NCI-H774 (cell line): ENCODE data around the gene ACTR1A.
A peak's percentile ranks its signal among the peaks of the same experiment; 100 is the strongest.

Experiments used
- DNase-seq: peaks from one replicate; lab custom pipeline; 2025; lab: John Stamatoyannopoulos, UW

The ACTR1A gene

GRCh38 chr10:102485093-102485784 lies 17.3 kb downstream of the ACTR1A start:
- DNase-seq, result no peak

- no peak for DNase-seq
Measured at GRCh38 chr10:102484021-102484420, 18.5 kb downstream of the ACTR1A start.

- DNase-seq, result no peak
Measured at GRCh38 chr10:102480396-102480795, 22.1 kb downstream of the ACTR1A start.

GRCh38 chr10:102479651-102480050 lies 22.9 kb downstream of the ACTR1A start:
- no peak for DNase-seq

GRCh38 chr10:102476466-102477141 lies 25.9 kb downstream of the ACTR1A start:
- no peak for DNase-seq

GRCh38 chr10:102475451-102476040 lies 27.0 kb downstream of the ACTR1A start:
- no peak for DNase-seq

GRCh38 chr10:102473445-102474331 lies 28.8 kb downstream of the ACTR1A start:
- no peak for DNase-seq

- DNase-seq, result no peak
Measured at GRCh38 chr10:102470579-102471546, 31.6 kb downstream of the ACTR1A start.

GRCh38 chr10:102468683-102469082 lies 33.8 kb downstream of the ACTR1A start:
- no peak for DNase-seq

- DNase-seq, result no peak
Measured at GRCh38 chr10:102467971-102468438, 34.5 kb downstream of the ACTR1A start.

- DNase-seq, result no peak
Measured at GRCh38 chr10:102467318-102467717, 35.2 kb downstream of the ACTR1A start.

- DNase-seq, result no peak
Measured at GRCh38 chr10:102465466-102465865, 37.0 kb downstream of the ACTR1A start.

GRCh38 chr10:102463983-102464382 lies 38.5 kb downstream of the ACTR1A start:
- no peak for DNase-seq

GRCh38 chr10:102462512-102463054 lies 39.9 kb downstream of the ACTR1A start:
- no peak for DNase-seq

GRCh38 chr10:102461187-102462054 lies 41.1 kb downstream of the ACTR1A start:
- DNase-seq, result peak; percentile 86

- no peak for DNase-seq
Measured at GRCh38 chr10:102460836-102461186, 41.7 kb downstream of the ACTR1A start.

GRCh38 chr10:102458656-102459055 lies 43.9 kb downstream of the ACTR1A start:
- no peak for DNase-seq

GRCh38 chr10:102457591-102458150 lies 44.8 kb downstream of the ACTR1A start:
- no peak for DNase-seq

- DNase-seq, result no peak
Measured at GRCh38 chr10:102455893-102456471, 46.5 kb downstream of the ACTR1A start.
